Loucy (cell line): Measurements from ENCODE around the gene ITGB1BP1.

Experiments
- H2AFZ ChIP-seq: fragments of 200-600 bp; sonication (generic); 2 replicates; pipeline ENCODE4 v1.6.0; 2016; ENCODE audit warnings: antibody characterized with exemption, mild to moderate bottlenecking, low read length, moderate library complexity
- H3F3A ChIP-seq: fragments of 200-600 bp; 2 replicates; pipeline ENCODE4 v1.6.0; 2016; ENCODE audit warnings: antibody characterized with exemption, low read depth, mild to moderate bottlenecking
- H3K27me3 ChIP-seq: fragments of 200-600 bp; sonication (generic); 2 replicates; pipeline ENCODE4 v1.6.1; 2014; ENCODE audit warnings: low read length, mild to moderate bottlenecking; ENCODE audit not compliant: insufficient read depth, poor library complexity, severe bottlenecking
- H3K36me3 ChIP-seq: fragments of 200-600 bp; sonication (generic); 2 replicates; pipeline ENCODE4 v1.6.1; 2016; ENCODE audit warnings: low read length; ENCODE audit not compliant: insufficient read depth
- H3K4me1 ChIP-seq: fragments of 200-600 bp; sonication (generic); 2 replicates; pipeline ENCODE4 v1.5.1; 2014; ENCODE audit warnings: low read length, mild to moderate bottlenecking; ENCODE audit not compliant: insufficient read depth, poor library complexity, severe bottlenecking
- H3K4me2 ChIP-seq: fragments of 200-600 bp; sonication (generic); 2 replicates; pipeline ENCODE4 v1.6.0; 2014; ENCODE audit warnings: antibody characterized with exemption, low read length, low read depth, mild to moderate bottlenecking; ENCODE audit not compliant: poor library complexity, severe bottlenecking
- H3K4me3 ChIP-seq: fragments of 200-600 bp; sonication (generic); 2 replicates; pipeline ENCODE4 v1.5.1; 2014; ENCODE audit warnings: low read length, mild to moderate bottlenecking, mixed read lengths; ENCODE audit not compliant: poor library complexity, severe bottlenecking
- H3K79me2 ChIP-seq: fragments of 200-600 bp; sonication (generic); 2 replicates; pipeline ENCODE4 v1.6.1; 2014; ENCODE audit warnings: low read length; ENCODE audit not compliant: insufficient read depth
- H3K9ac ChIP-seq: fragments of 200-600 bp; sonication (generic); 2 replicates; pipeline ENCODE4 v1.6.0; 2014; ENCODE audit warnings: mild to moderate bottlenecking, low read depth, low read length, moderate library complexity; ENCODE audit not compliant: poor library complexity, severe bottlenecking
- H3K9me2 ChIP-seq: fragments of 200-600 bp; sonication (generic); replicated peaks from 2 replicates; pipeline ENCODE4 v1.6.1; 2016; ENCODE audit warnings: low read depth, low read length, mixed read lengths
- H3K9me3 ChIP-seq: fragments of 200-600 bp; sonication (generic); 2 replicates; pipeline ENCODE4 v1.6.1; 2014; ENCODE audit warnings: mild to moderate bottlenecking, antibody characterized with exemption, low read length, low read depth; ENCODE audit not compliant: insufficient read depth
- H4K20me1 ChIP-seq: fragments of 200-600 bp; sonication (generic); 2 replicates; pipeline ENCODE4 v1.6.0; 2014; ENCODE audit warnings: antibody characterized with exemption, low read length, mild to moderate bottlenecking; ENCODE audit not compliant: insufficient read depth, poor library complexity, severe bottlenecking
- CTCF ChIP-seq: fragments of 200-600 bp; sonication (generic); conservative IDR thresholded peaks from 2 replicates; pipeline ENCODE4 v1.5.1; 2014; ENCODE audit warnings: mild to moderate bottlenecking, antibody characterized with exemption, low read length
- EZH2phosphoT487 ChIP-seq: fragments of 200-600 bp; IDR thresholded peaks from 2 replicates; pipeline ENCODE4 v1.6.1; 2018; ENCODE audit warnings: antibody characterized with exemption, mild to moderate bottlenecking, moderate library complexity, borderline replicate concordance

Gene ITGB1BP1

GRCh38 chr2:9440058-9440727 is 16.9 kb upstream of the ITGB1BP1 start:
- Histone ChIP-seq H3K9me3 (no peaks in the 10 kb centered on the region), H4K20me1 (no peaks in the 10 kb centered on the region), H3K4me2 (no peak overlapping the region), H3K27me3 (no peaks in the 10 kb centered on the region), H3K9ac (no peak overlapping the region), H3K4me3 (no peak overlapping the region), H3K9me2 (no peaks in the 10 kb centered on the region), H3K4me1 (no peaks in the 10 kb centered on the region), H3K79me2 (no peaks in the 10 kb centered on the region), H3K36me3 (peaks cover 31% of the 10 kb centered on the region; the same call in 1 of the 2 replicates), H3F3A (no peaks in the 10 kb centered on the region), H2AFZ (no peak overlapping the region)
- no peak for TF ChIP-seq CTCF
- no peak for TF ChIP-seq EZH2phosphoT487

- Histone ChIP-seq H3F3A (no peaks in the 10 kb centered on the region), H3K9me2 (no peaks in the 10 kb centered on the region), H3K79me2 (no peaks in the 10 kb centered on the region), H3K4me2 (no peak overlapping the region), H3K4me3 (no peak overlapping the region), H3K9ac (no peak overlapping the region), H3K27me3 (no peaks in the 10 kb centered on the region), H2AFZ (no peak overlapping the region), H4K20me1 (no peaks in the 10 kb centered on the region), H3K9me3 (no peaks in the 10 kb centered on the region), H3K36me3 (peaks cover 33% of the 10 kb centered on the region; the same call in 1 of the 2 replicates), H3K4me1 (no peaks in the 10 kb centered on the region)
- no peak for TF ChIP-seq CTCF
- TF ChIP-seq EZH2phosphoT487: no peak
Measured at GRCh38 chr2:9439536-9439935, 16.2 kb upstream of the ITGB1BP1 start.

- Histone ChIP-seq H3K9me3 (no peaks in the 10 kb centered on the region), H3K9ac (no peak overlapping the region), H3K4me2 (no peak overlapping the region), H3K27me3 (no peaks in the 10 kb centered on the region), H3K79me2 (no peaks in the 10 kb centered on the region), H3K9me2 (no peaks in the 10 kb centered on the region), H3K36me3 (peaks cover 27% of the 10 kb centered on the region; the same call in 1 of the 2 replicates), H2AFZ (no peak overlapping the region), H3K4me1 (no peaks in the 10 kb centered on the region), H4K20me1 (no peaks in the 10 kb centered on the region), H3K4me3 (no peak overlapping the region), H3F3A (no peaks in the 10 kb centered on the region)
- no peak for TF ChIP-seq EZH2phosphoT487
- TF ChIP-seq CTCF: no peak
Measured at GRCh38 chr2:9434489-9434888, 11.2 kb upstream of the ITGB1BP1 start.
